ENCODE data around the gene ARL15. TPM values are rescaled to one million over a fixed set of nuclear protein-coding genes. Genes with fewer than 3 reads are reported as not detected.
A peak's percentile ranks its signal among the peaks of the same experiment; 100 is the strongest.

The ARL15 gene
- polyA plus RNA-seq, 1 of the 3 experiments (the other 2 are of a cell fraction), result 6.4 TPM

DNA sequence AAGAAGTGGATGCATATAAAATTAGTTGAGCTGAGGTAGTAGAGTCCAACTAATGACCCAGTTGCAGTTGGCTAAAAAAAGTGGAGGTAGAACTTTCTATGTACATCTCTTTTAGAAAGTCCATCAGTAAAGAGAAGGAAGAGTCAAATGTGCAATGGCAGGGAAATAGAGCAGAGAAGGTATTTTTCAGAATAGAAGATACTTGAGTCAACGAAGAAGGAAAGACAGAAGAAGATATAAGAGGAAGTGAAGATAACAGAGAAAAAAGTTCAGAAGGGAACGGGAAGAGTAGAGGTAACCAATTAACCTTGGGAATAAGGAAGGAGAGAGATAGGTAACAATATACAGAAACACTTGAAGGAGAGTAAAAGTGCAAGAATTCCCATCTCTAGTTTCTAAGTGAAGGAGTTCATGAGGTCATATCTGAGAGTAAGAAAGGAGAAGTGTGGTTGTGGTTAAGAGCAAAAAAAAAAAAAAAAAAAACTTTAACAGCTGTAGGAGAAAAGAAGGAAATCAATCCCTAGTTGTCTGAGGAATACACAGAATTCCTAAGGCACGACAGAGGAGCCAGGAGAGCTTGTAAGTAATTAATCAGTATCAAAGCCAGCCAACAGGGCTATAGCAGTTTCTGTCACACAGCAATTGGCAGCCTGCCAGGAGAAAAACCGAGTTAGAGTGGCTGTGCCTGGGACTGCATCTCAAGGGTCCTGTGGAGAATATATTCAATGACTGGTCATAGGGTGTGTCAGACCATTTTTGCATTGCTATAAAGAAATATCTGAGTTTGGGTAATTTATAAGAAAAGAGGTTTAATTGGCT is 61.0 kb downstream of the ARL15 start (continued):
- no peak for TF ChIP-seq USF1 (IDR thresholded peaks at IDR 0.05; ENCODE audit: borderline replicate concordance, low read depth)
- no peak for TF ChIP-seq GABPA (IDR thresholded peaks at IDR 0.05; ENCODE audit: low read depth)
- no peak for TF ChIP-seq RAD21 (IDR thresholded peaks at IDR 0.05; ENCODE audit: low read length)
- TF ChIP-seq NFIC (IDR thresholded peaks at IDR 0.05; ENCODE audit: borderline replicate concordance), result peak; percentile 58
- no peak for TF ChIP-seq POLR2AphosphoS5 (IDR thresholded peaks at IDR 0.05; ENCODE audit: low read depth, low read length)
- TF ChIP-seq, protein P1, sequence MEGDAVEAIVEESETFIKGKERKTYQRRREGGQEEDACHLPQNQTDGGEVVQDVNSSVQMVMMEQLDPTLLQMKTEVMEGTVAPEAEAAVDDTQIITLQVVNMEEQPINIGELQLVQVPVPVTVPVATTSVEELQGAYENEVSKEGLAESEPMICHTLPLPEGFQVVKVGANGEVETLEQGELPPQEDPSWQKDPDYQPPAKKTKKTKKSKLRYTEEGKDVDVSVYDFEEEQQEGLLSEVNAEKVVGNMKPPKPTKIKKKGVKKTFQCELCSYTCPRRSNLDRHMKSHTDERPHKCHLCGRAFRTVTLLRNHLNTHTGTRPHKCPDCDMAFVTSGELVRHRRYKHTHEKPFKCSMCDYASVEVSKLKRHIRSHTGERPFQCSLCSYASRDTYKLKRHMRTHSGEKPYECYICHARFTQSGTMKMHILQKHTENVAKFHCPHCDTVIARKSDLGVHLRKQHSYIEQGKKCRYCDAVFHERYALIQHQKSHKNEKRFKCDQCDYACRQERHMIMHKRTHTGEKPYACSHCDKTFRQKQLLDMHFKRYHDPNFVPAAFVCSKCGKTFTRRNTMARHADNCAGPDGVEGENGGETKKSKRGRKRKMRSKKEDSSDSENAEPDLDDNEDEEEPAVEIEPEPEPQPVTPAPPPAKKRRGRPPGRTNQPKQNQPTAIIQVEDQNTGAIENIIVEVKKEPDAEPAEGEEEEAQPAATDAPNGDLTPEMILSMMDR (IDR thresholded peaks at IDR 0.05), result no peak
- no peak for TF ChIP-seq MAX (IDR thresholded peaks at IDR 0.05; ENCODE audit: low read depth)
- no peak for TF ChIP-seq FOXJ3 (CRISPR knock-in tag; IDR thresholded peaks at IDR 0.05)
- TF ChIP-seq EZH2phosphoT487 (IDR thresholded peaks at IDR 0.05; ENCODE audit: borderline replicate concordance, low read depth), result no peak
- TF ChIP-seq FOSL2 (IDR thresholded peaks at IDR 0.05; ENCODE audit: borderline replicate concordance, low read depth), result no peak
- TF ChIP-seq MXI1 (IDR thresholded peaks at IDR 0.05; ENCODE audit: low read depth, low read length), result no peak
- no peak for TF ChIP-seq TEAD4 (IDR thresholded peaks at IDR 0.05; ENCODE audit: borderline replicate concordance, insufficient read depth)
- TF ChIP-seq SIN3A (IDR thresholded peaks at IDR 0.05; ENCODE audit: borderline replicate concordance, low read depth, low read length), result no peak

- no peaks in the 10 kb centered on the region; the same call in 1 of the 2 replicates for H3K79me2 ChIP-seq (ENCODE audit: insufficient read depth)
- H3F3A ChIP-seq (replicated peaks; ENCODE audit: insufficient read depth), result no peaks in the 10 kb centered on the region
- H3K9ac ChIP-seq, result no peak overlapping the region
- TF ChIP-seq IRF3 (IDR thresholded peaks at IDR 0.05; ENCODE audit: low read depth, low read length) (no peak), SMC3 (IDR thresholded peaks at IDR 0.05; ENCODE audit: low read depth, low read length) (no peak), RFX5 (IDR thresholded peaks at IDR 0.05; ENCODE audit: low read length) (no peak), EP300 (IDR thresholded peaks at IDR 0.05; ENCODE audit: borderline replicate concordance in 1 of 2, low read depth in 1 of 2, low read length in 1 of 2) (no peak), NFIC (IDR thresholded peaks at IDR 0.05; ENCODE audit: borderline replicate concordance) (no peak), TAF1 (IDR thresholded peaks at IDR 0.05; ENCODE audit: borderline replicate concordance, low read depth, low read length) (no peak), YY1 (IDR thresholded peaks at IDR 0.05; ENCODE audit: low read depth) (no peak), NRF1 (IDR thresholded peaks at IDR 0.05; ENCODE audit: low read depth, low read length) (no peak)
- ChIA-PET CTCF (interaction anchor here (0.5 to 2.7 kb wide), 5 partner anchors 13 to 840 kb away, joined by 3 to 10 read pairs (median 4); no protein-coding TSS in a partner anchor), POLR2A (no interaction called here)
- no peak overlapping the region for H2AFZ ChIP-seq (ENCODE audit: low read depth)
- H3K9me2 ChIP-seq, result no peaks in the 10 kb centered on the region
- no peak for DNase-seq
- H3K9me3 ChIP-seq, result peaks cover 5% of the 10 kb centered on the region; the same call in 1 of the 2 replicates
- H3K4me2 ChIP-seq, result no peak overlapping the region
- H3K4me3 ChIP-seq (ENCODE audit: low read depth in 2 of 2, low read length in 1 of 2), result no peak overlapping the region
- WGBS (ENCODE audit: low lambda C conversion rate), result 77% methylated on average over 5 of the region's 5 CpGs
- no peaks in the 10 kb centered on the region for H4K20me1 ChIP-seq (ENCODE audit: insufficient read depth)
- H3K27ac ChIP-seq (ENCODE audit: low read depth in 2 of 2, low read length in 1 of 2), result no peak overlapping the region
- H3K36me3 ChIP-seq (replicated peaks in 1 of 2; ENCODE audit: control insufficient read depth in 1 of 2, insufficient read depth in 2 of 2, low read length in 1 of 2), result peaks cover 0 to 3% of the 10 kb centered on the region in 2 experiments
- H3K27me3 ChIP-seq (ENCODE audit: insufficient read depth), result no peaks in the 10 kb centered on the region
- H3K4me1 ChIP-seq (ENCODE audit: control insufficient read depth in 1 of 2, insufficient read depth in 2 of 2, low read depth in 1 of 2, low read length in 1 of 2), result peaks cover 0 to 2% of the 10 kb centered on the region in 2 experiments; a peak in 1 of 4 replicates
Observed at GRCh38 chr5:54247226-54247625, 63.1 kb downstream of the ARL15 start.

All from SK-N-SH (cell line).